Hematopoietic multipotent progenitor cell treated with erythropoietin and hydrocortisone succinate and interleukin-3 and kit ligand, for 6 days (in vitro differentiated cells): ENCODE results near the gene UCN2.

Experiments used
- DNase-seq: peaks from one replicate; pipeline ENCODE4 v3.0.0-alpha.2; 2015

UCN2 gene

GRCh38 chr3:48563382-48563918 lies at the start of gene UCN2:
Gene UCN2 (minus strand): TSS chr3:48563781. CDS start chr3:48563124, 657 bp downstream.
- DNase-seq: peak; percentile 24

GRCh38 chr3:48612309-48612708 lies 48.7 kb upstream of the UCN2 start:
- no peak for DNase-seq

- DNase-seq: peak; percentile 97
Measured at GRCh38 chr3:48609088-48610005, 45.8 kb upstream of the UCN2 start, which contains the start of gene UQCRC1. Gene UQCRC1 (minus strand): TSS chr3:48609646. CDS start chr3:48609620, 26 bp downstream.

DNA sequence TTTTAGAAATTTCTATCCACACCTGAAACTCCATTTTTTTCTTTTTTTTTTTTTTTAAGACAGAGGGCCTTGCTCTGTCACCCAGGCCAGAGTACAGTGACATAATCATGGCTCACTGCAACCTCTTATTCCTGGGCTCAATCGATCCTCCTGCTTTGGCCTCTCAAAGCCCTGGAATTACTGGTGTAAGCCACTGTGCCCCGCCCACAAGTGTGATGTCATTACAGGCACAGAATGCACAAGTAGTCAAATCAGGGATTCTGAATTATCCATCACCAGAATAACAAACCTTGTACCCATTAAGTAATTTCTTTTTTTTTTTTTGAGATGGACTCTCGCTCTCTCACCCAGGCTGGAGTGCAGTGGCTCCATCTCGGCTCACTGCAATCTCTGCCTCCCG lies 43.9 kb upstream of the UCN2 start:
- DNase-seq: peak; percentile 39

GRCh38 chr3:48601622-48601994 lies 38.0 kb upstream of the UCN2 start:
- no peak for DNase-seq

DNA sequence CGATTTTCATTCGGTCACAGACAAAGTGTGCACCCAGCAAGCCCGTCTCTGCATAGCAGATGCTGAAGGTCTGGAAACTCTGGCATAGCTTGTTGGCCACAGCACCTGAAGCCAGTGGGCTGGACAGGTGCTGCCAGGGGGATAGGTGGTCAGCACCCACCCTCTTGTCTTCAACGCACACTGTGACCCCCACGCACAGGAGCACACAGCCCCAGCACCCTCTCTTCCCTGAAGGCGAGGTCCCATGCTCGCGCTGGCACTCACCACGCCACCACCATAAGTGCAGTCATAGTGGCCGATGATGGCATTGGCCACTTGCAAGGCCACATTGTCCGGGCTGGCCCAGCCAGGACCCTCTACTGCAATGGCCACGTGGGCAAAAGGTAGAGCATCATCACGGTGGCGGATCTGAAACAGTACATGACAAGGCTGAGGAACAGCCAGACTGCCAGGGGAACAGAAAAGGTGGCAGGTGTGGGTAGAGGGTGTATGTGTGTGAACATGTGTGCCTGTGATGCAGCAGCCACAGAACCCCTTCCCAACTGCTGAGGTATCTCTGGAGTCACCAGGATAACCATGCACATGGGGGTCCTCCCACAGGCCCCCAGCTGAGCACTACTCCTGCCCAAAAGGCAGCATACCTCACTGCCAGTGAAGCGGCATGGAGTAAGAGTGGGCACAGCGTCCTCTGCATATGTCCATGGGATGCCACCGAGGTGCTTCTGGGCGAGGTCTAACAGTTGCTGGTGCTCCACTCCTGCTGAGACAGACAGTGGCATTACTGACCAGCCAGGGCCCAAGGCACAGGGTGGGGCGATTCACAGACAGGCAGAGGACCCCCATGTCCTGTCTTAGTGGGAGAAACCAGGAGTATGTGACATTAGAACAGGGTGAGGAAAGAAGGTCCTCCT lies 37.4 kb upstream of the UCN2 start:
- no peak for DNase-seq

DNA sequence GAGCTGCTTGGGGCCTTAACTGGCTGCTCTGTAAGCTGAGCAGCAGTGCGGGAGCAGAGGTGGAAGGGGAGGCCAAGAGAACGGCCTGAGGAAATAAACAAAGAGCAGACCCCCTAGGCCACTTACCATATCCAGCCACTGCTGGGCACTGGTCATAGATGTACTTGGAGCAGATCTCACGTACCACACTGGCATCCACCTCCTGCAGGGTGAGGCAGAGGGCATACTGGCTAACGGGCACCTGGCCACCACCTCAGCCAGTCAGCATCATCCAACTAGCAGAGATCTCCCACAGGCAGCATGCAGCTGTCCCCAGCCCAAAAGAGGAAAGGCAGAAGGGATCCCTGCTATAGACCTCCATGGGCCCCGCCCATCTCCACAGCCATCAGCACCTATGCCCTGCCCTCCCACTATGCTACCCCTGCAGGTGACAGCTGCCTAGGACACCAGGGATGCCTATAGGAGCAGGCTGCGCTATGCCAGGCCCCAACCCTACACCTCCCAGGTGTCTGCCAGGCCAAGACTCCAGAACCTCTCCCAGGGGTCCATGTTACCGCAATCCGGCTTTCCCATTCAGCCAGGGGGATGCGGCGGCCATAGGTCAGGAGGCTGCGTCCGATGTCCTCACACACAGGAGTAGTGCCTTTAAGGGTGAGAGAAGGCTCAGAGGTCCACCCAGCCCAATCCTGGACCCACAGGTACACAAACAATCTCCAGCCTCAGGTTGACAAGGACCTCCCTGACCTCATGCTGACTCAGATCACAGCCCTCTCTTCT lies 36.1 kb upstream of the UCN2 start:
- no peak for DNase-seq

DNA sequence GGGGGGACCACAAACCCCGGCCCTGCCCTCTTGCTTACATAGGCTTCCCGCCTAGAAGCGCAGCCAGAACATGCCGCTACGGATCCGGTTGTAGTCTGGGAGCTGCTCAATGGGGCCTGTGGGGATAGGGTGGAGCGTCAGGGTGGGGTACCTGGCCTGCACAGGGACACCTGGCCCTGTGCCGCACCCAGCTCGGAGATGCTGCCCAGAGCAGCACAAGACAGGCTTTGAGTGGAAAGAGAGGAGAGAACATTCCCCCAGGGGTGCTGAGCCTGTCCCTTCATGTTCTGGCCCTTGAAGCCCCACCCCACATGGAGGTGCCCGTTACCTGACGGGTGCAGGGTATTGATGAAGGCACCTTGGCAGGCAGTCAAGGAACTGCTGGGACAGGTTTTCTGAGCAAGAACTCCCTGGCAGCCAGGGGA lies 35.5 kb upstream of the UCN2 start:
- DNase-seq: no peak

DNA sequence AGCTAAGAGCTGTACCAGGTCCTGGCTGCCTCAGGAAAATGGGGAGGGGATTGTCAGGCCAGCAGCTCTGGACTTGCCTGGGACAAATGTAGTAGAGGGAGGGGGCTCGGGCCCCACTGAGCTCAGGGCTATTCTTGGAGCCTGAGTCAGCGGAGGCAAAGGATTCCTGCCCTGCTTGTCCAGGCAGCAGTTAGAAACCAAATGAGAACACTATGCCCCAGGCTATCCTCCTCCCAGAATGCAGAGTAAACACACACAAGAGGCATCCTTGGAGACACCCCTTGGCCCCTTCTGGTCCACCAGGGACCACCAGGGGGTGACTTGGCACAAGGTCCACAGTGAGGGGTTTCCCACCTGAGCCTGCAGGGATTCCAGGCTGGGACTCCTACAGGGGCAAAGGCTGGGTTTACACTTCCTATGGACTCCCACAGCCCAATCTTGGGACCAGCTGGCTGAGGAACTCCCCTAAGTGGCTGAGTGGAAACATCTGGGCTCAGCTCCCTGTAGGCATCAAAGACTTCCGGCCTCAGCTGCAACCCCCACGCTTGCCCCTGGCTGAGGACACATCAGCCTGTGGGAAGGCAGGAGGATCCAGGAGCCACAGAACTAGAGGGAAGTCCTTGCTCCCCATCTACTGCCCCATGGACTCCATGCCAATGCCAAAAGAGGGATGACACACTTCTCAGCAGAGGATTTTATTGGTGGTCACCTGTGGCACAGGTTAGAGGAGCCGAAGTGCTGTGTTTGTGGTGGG lies 34.9 kb upstream of the UCN2 start:
- DNase-seq: no peak

- no peak for DNase-seq
Measured at GRCh38 chr3:48597408-48597800, 33.8 kb upstream of the UCN2 start.

- no peak for DNase-seq
Measured at GRCh38 chr3:48596676-48597407, 33.3 kb upstream of the UCN2 start.

- DNase-seq: no peak
Measured at GRCh38 chr3:48596157-48596556, 32.6 kb upstream of the UCN2 start.

DNA sequence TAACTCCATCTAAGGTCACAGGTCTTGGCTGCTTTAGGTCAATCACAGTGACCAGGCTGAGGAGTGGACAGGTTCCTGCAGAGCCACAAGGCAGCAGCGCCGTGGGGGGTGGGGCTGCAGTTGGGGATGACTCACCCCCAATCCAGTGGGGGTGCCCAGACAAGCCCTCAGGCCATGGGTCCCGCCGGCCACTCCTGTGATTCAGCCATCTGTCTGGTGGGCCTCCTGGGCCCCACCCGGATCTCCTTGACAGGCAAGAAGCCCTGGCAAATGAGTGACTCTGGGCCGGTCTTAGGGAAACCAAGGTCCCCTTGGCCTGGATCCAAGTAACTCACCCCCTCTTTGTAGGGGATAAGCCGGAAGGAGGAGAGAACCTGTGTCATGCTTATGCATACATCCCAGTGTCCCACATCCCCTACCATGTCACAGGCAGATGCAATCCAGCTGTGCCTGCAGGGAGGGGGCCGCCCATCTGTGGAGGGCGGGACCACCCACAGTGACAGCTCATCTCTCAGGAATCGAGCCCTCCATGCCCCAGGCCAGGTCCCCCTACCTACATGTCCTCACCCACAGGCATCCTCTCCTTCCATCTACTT lies 32.0 kb upstream of the UCN2 start:
- peak; percentile 31 for DNase-seq

DNA sequence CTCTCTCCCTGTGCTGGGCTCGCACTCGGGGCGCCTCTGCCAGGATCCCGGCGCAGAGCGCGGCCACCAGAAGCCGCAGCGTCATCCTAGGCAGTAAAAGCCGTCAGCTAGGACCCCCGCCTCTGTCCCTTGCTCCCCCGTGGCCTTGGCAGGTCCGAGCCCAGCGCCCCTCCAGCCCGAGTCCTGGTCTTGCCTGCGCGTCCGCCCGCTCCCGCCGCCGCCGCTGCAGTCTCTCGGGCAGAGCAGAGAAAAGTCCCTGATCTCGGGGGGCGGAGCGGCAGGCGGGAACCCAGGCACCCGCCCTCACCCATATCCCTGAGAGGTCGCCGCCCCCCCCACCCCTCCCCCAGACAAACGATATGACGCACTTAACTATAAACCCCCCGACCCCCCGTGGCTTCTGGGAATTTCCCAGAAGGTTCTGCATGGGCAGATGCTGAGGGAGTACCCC lies 31.5 kb upstream of the UCN2 start, which contains the start of gene COL7A1:
COL7A1 (minus strand) TSS at position 255 of the 451 bp plus-strand sequence; CDS start at position 85, 170 bp downstream.
- DNase-seq: no peak

GRCh38 chr3:48594417-48595049 lies 31.0 kb upstream of the UCN2 start:
- no peak for DNase-seq

DNA sequence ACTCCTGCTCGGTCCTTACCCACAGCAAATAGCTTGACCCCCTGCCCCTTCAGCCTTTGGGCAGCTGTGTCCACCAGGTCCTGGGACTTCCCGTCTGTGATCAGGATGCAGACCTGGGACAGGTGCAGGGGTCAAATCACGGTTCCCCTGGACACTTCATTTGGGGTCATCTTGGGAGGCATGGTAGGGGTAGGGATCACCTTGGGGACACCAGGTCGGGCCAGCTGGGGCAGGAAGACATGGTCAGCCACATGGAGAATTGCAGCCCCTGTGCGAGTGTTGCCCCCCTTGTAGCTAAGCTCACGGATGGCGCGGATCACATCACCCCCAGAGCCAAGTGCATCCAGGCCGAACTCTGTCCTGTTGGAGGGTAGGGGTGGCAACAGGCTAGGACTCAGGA lies 29.8 kb upstream of the UCN2 start:
- DNase-seq: no peak

DNA sequence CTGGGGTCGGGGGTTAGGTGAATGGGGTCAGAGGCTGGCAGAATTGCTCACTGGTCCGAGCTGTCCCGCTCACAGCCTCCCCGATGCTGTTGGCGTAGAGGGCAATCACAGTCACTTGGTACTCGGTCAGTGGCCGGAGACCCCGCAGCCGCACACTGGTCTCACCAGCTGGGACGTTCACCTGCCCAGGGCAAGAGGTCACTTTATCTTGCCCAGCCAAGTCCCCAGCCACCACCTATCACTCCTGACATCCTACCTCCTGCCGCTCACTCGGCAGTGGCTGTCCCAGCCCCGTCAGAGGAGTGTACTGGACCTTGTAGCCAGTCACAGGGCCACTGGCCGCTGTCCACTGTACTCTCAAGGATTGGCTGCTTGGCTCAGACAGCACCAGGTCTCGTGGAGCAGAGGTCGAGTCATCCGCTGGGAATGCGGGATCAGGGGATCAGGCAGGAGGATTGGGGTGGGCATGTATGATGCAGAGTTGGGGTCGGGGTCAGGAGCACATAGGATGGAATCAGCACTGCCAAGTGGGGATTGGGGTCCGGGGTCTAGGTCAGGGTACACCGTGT lies 29.0 kb upstream of the UCN2 start:
- DNase-seq: no peak

DNA sequence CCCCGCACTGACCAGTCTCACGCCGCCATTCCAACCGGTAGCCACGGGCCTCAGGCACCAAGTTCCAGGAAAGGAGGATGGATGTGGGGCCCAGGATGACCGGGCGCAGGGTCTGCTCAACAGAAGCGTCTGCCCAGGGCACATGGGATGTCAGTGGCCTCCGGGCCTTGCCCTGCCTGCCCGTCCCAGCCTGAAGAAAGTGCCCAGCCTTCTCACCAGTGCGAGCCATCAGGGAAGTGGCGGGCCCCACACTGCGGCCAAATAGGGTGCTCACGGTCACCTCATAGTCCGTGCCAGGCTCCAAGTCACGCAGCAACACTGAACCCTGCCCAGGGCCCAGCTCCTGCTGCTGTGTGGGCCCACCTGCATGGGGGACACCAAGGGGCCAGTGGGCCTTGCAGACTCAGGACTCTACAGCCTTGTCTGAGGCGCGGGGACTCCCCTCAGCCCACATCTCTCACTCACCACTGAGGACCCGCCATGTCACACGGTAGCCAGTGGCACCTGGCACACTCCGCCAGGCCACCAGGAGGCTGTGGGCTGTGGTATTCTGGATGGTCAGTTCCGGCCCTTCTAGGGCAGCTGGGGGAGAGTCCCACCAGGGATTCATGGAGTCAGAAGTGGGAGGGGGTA lies 28.4 kb upstream of the UCN2 start:
- DNase-seq: no peak

DNA sequence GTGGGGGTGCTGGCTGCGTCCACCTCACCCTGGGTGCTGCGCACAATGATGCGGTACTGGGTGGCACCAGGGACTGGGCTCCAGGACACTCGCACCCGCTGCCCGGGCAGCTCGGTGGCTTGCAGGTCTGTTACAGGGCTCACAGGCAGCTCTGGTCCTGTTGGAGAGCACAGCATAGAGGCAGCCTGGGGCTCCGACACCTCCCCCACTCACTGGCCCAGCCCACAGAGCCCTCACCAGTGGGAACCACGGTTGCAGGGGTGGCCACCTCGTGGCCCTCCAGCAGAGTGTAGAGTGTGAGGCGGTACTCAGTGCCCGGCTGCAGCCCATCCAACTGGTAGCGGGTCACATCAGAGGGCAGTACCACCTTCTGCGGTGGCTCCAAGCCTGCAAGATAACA lies 27.9 kb upstream of the UCN2 start:
- DNase-seq: no peak
